Measurements from ENCODE around the gene EMC9.

DNA sequence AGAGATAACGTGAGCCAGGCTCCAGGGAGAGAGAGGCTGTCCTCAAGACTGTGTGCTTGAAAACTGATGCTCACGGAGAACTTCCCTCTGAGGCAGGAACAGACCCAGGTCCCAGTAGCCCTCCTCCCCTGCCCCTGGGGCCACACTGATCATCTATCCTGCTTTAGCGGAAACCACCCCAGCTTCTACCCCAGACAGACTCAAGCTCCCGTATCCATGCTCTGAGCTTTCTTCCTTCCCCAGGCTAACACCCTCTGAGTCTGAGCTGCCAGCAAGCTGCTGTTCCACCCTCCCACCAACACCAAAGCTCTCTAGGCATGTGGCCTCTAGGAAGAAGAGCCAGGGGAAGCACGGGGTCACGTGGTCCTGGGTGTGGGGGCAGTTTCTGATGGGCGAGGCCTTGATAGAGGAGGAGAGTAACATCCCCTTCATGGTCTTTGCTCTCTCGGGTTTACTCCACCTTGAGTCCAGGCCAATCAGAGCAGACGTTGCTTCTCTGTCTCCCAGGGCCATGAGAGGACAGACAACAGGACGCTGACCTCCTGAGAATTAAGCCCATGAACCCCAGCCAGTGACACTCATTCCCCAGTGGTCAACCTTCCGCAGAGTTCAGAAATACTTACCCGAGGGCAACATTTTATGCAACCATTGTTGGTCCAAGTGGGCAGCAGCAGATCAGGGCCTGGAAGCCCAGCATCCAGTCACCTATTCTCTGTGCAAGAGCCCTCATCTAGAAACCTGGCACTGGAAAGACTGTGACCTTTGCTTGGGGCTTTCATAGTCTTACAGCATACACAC, 45.9 kb downstream of the EMC9 start:
- TF ChIP-seq, protein P1, sequence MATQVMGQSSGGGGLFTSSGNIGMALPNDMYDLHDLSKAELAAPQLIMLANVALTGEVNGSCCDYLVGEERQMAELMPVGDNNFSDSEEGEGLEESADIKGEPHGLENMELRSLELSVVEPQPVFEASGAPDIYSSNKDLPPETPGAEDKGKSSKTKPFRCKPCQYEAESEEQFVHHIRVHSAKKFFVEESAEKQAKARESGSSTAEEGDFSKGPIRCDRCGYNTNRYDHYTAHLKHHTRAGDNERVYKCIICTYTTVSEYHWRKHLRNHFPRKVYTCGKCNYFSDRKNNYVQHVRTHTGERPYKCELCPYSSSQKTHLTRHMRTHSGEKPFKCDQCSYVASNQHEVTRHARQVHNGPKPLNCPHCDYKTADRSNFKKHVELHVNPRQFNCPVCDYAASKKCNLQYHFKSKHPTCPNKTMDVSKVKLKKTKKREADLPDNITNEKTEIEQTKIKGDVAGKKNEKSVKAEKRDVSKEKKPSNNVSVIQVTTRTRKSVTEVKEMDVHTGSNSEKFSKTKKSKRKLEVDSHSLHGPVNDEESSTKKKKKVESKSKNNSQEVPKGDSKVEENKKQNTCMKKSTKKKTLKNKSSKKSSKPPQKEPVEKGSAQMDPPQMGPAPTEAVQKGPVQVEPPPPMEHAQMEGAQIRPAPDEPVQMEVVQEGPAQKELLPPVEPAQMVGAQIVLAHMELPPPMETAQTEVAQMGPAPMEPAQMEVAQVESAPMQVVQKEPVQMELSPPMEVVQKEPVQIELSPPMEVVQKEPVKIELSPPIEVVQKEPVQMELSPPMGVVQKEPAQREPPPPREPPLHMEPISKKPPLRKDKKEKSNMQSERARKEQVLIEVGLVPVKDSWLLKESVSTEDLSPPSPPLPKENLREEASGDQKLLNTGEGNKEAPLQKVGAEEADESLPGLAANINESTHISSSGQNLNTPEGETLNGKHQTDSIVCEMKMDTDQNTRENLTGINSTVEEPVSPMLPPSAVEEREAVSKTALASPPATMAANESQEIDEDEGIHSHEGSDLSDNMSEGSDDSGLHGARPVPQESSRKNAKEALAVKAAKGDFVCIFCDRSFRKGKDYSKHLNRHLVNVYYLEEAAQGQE (IDR thresholded peaks at IDR 0.05) = peak; percentile 84
- TF ChIP-seq, protein P2, sequence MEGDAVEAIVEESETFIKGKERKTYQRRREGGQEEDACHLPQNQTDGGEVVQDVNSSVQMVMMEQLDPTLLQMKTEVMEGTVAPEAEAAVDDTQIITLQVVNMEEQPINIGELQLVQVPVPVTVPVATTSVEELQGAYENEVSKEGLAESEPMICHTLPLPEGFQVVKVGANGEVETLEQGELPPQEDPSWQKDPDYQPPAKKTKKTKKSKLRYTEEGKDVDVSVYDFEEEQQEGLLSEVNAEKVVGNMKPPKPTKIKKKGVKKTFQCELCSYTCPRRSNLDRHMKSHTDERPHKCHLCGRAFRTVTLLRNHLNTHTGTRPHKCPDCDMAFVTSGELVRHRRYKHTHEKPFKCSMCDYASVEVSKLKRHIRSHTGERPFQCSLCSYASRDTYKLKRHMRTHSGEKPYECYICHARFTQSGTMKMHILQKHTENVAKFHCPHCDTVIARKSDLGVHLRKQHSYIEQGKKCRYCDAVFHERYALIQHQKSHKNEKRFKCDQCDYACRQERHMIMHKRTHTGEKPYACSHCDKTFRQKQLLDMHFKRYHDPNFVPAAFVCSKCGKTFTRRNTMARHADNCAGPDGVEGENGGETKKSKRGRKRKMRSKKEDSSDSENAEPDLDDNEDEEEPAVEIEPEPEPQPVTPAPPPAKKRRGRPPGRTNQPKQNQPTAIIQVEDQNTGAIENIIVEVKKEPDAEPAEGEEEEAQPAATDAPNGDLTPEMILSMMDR (IDR thresholded peaks at IDR 0.05; ENCODE audit: low read depth, low read length, missing input control) = no peak
- TF ChIP-seq SP1 (IDR thresholded peaks at IDR 0.05) (peak; percentile 99), RXRA (IDR thresholded peaks at IDR 0.05) (peak; percentile 100), YY1 (IDR thresholded peaks at IDR 0.05) (peak; percentile 92), RAD21 (IDR thresholded peaks at IDR 0.05) (peak; percentile 48 to 63), EGR1 (IDR thresholded peaks at IDR 0.05; ENCODE audit: low read depth in 2 of 2) (peak; percentile 55 to 65), TAF1 (conservative IDR thresholded peaks at IDR 0.05) (peak; percentile 98), NR2F2 (IDR thresholded peaks at IDR 0.05) (peak; percentile 83), GABPA (IDR thresholded peaks at IDR 0.05 in 1 of 2, conservative IDR thresholded peaks at IDR 0.05 in 1 of 2) (peak in 1 of 2 donors; percentile 68), FOXA1 (IDR thresholded peaks at IDR 0.05) (peak; percentile 65), JUND (IDR thresholded peaks at IDR 0.05) (peak; percentile 40 to 71)
- TF ChIP-seq, protein P3, sequence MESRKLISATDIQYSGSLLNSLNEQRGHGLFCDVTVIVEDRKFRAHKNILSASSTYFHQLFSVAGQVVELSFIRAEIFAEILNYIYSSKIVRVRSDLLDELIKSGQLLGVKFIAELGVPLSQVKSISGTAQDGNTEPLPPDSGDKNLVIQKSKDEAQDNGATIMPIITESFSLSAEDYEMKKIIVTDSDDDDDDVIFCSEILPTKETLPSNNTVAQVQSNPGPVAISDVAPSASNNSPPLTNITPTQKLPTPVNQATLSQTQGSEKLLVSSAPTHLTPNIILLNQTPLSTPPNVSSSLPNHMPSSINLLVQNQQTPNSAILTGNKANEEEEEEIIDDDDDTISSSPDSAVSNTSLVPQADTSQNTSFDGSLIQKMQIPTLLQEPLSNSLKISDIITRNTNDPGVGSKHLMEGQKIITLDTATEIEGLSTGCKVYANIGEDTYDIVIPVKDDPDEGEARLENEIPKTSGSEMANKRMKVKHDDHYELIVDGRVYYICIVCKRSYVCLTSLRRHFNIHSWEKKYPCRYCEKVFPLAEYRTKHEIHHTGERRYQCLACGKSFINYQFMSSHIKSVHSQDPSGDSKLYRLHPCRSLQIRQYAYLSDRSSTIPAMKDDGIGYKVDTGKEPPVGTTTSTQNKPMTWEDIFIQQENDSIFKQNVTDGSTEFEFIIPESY (IDR thresholded peaks at IDR 0.05) = peak; percentile 94
- TF ChIP-seq, protein P4, sequence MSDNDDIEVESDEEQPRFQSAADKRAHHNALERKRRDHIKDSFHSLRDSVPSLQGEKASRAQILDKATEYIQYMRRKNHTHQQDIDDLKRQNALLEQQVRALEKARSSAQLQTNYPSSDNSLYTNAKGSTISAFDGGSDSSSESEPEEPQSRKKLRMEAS (IDR thresholded peaks at IDR 0.05) = peak; percentile 98

All from liver (tissue), 3 donors.